NCI-H2107 treated with DMSO at 0.1 percent for 48 hours (cell line): Measurements from ENCODE around the gene CADM3.

ENCODE experiments used
- DNase-seq: peaks from one replicate; lab custom pipeline; 2025; ENCODE audit not compliant: unreplicated experiment; lab: John Stamatoyannopoulos, UW

The CADM3 gene

GRCh38 chr1:159248311-159248710 lies 76.9 kb downstream of the CADM3 start:
- no peak for DNase-seq

DNA sequence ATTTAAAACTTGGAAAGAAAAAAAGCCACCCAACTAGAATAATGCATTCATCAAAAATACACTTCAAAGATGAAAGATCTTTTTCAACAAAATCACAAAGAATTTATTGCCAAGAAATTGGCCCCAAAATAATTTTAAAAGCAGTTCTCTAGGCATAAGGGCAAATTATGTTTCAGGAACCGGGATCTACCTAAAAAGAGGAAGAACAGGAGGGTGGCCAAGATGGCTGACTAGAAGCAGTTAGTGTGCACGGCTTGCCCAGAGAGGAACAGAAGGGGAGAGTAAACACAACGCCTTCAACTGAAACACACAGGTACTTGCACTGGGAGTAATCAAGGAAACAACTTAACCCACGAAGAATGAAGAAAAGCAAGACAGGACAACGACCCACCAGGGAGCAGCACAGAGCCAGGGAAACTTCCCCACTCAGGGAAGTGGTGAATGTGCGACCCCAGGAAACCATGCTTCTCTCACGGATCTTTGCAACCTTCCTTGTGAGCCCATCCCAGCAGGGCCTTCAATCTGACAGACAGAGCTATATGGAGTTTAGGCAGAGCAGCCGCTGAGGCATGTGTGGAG lies 79.3 kb downstream of the CADM3 start:
- DNase-seq: no peak
